ENCODE measurements around the gene MDM2. TPM values are rescaled to one million over a fixed set of nuclear protein-coding genes. Genes with fewer than 3 reads are reported as not detected.

The MDM2 gene
- total and polyA plus RNA-seq, 9 of the 15 experiments (the other 6 are each of a cell fraction or from before 2014, with no cell fraction given), result 13.6 to 100 (median 49.0) TPM

DNA sequence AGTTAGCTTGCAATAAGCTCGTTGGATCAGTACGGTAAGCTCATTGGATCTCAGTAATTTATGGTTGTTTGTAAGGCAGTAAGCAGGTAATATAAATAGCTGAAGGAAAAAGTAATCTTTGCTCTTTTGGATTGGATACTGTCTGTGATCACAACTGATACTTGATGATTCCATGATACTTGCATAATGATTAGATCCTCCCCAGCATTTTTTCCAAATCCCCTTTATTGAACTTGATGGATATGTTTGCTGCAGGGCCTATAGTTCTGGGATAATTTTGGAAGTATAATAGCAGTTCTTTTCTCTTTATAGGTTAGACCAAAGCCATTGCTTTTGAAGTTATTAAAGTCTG lies 5.2 kb downstream of the MDM2 start:
- H3K4me1 ChIP-seq (replicated peaks in 1 of 2; ENCODE audit: control insufficient read depth in 2 of 2, insufficient read depth in 2 of 2, low read length in 2 of 2), result peaks cover 2 to 13% of the 10 kb centered on the region in 2 experiments
- H3K9ac ChIP-seq (ENCODE audit: insufficient read depth in 1 of 2, low read depth in 2 of 2, low read length in 2 of 2), result no peak overlapping the region
- FAIRE-seq (no peak), DNase-seq (ENCODE audit: extremely low read depth in 1 of 4, low spot score in 3 of 4) (no peak), ATAC-seq (no peak)
- no TSS peak for BruUV-seq (replicated peaks)
- H3K9me1 ChIP-seq (ENCODE audit: control insufficient read depth, insufficient read depth, low read length), result no peaks in the 10 kb centered on the region
- H2AFZ ChIP-seq (ENCODE audit: low read depth, low read length), result no peak overlapping the region
- H4K20me1 ChIP-seq (replicated peaks; ENCODE audit: control insufficient read depth, insufficient read depth, low read length), result peaks cover 5% of the 10 kb centered on the region; the same call in 1 of the 2 replicates
- H3K36me3 ChIP-seq (ENCODE audit: control insufficient read depth, insufficient read depth, low read length), result peaks cover 81% of the 10 kb centered on the region
- intact Hi-C loops (cut with micrococcal nuclease) (no loop called here), in situ Hi-C loops (cut with MboI) (no loop called here)
- H3K4me2 ChIP-seq (ENCODE audit: insufficient read depth, low read length), result no peak overlapping the region
- H3K4me3 ChIP-seq, result no peak overlapping the region
- WGBS (ENCODE audit: insufficient coverage, low coverage, missing lambda C conversion rate), result 28% methylated on average over 2 of the region's 2 CpGs
- 0 out of 3 replicates have a peak overlapping the region, but pooled peaks have one; percentile 29 for H3K27ac ChIP-seq (ENCODE audit: extremely low read depth, low read depth, low read length)
- no peaks in the 10 kb centered on the region for H3K27me3 ChIP-seq (ENCODE audit: control insufficient read depth in 2 of 2, insufficient read depth in 2 of 2, low read length in 2 of 2)
- ChIA-PET POLR2A (interaction anchor here (0.6 to 1.5 kb wide), 6 partner anchors 9 to 454 kb away, joined by 3 to 9 read pairs (median 4); no protein-coding TSS in a partner anchor), CTCF (ENCODE audit: low intra/inter-chr PET ratio) (no interaction called here)
- no peaks in the 10 kb centered on the region for H3K9me3 ChIP-seq (replicated peaks; ENCODE audit: control insufficient read depth, insufficient read depth, low read depth, low read length)
- H3K79me2 ChIP-seq (ENCODE audit: control insufficient read depth, insufficient read depth, low read length), result peaks cover 91% of the 10 kb centered on the region
- TF ChIP-seq BRCA1 (IDR thresholded peaks at IDR 0.05) (no peak), BRCA1 (CRISPR knock-in tag; IDR thresholded peaks at IDR 0.05) (no peak), EP300 (IDR thresholded peaks at IDR 0.05; ENCODE audit: low read length) (no peak), RBBP5 (IDR thresholded peaks at IDR 0.05; ENCODE audit: borderline replicate concordance, insufficient read depth, low read length, poor library complexity, severe bottlenecking) (no peak), RBFOX2 (IDR thresholded peaks at IDR 0.05; ENCODE audit: low read depth, low read length) (0 out of 2 replicates have a peak, but pooled peaks have one; percentile 6), ZZZ3 (IDR thresholded peaks at IDR 0.05) (0 out of 2 replicates have a peak, but pooled peaks have one; percentile 3), BRD9 (IDR thresholded peaks at IDR 0.05; ENCODE audit: low read depth, partially characterized antibody) (peak; percentile 1), U2AF1 (optimal IDR thresholded peaks at IDR 0.05; ENCODE audit: low read depth, low read length) (no peak)

All from K562 (cell line).